ENCODE measurements around the gene HS3ST3A1.

- TF ChIP-seq POLR2A (IDR thresholded peaks at IDR 0.05; ENCODE audit: low read depth, low read length) (no peak), TAF1 (IDR thresholded peaks at IDR 0.05; ENCODE audit: borderline replicate concordance, low read depth, low read length) (no peak), POLR2AphosphoS5 (IDR thresholded peaks at IDR 0.05; ENCODE audit: low read depth, low read length) (no peak)
These were observed 88.7 kb downstream of the HS3ST3A1 start for GRCh38 chr17:13513039-13513405.
